HCT116 (cell line): ENCODE results near the gene S1PR4. TPM values are rescaled to one million over a fixed set of nuclear protein-coding genes. Genes with fewer than 3 reads are reported as not detected.

Experiments used
- ATAC-seq: fragments of 200-7000 bp; cut with Tn5 transposase; 2 replicates; pipeline ENCODE4 v1.9.1; 2020; ENCODE audit warnings: mild to moderate bottlenecking, moderate library complexity
- BruUV-seq: library from RNA; stranded (reverse); fragments of 400-500 nt; replicated peaks from 2 replicates; lab custom pipeline; 2021; lab: Mats Ljungman, UMichigan
- CTCF ChIA-PET: fragments of 300-600 bp; sonication (Branson Sonifier 250); formaldehyde crosslinking; loops from one replicate; lab custom pipeline; 2021; ENCODE audit warnings: antibody characterized with exemption; lab: Charles Lee
- POLR2A ChIA-PET: fragments of 300-600, 350-600 bp; sonication (Branson Sonifier 250); formaldehyde crosslinking; loops from one replicate; lab custom pipeline; 2021; ENCODE audit warnings: antibody characterized with exemption; lab: Charles Lee
- RAD21 ChIA-PET, 2 experiments: fragments of 300-600 bp; sonication (Branson Sonifier 250); formaldehyde crosslinking; loops; one replicate each; lab custom pipeline; 2023; ENCODE audit warnings: low total read pairs in 2 of 2; ENCODE audit not compliant: uncharacterized antibody in 2 of 2, unreplicated experiment in 2 of 2, low non-redundant PET in 1 of 2; lab: Charles Lee
- DNase-seq: peaks from one replicate; pipeline ENCODE4 v3.0.0-alpha.2; 2010; ENCODE audit warnings: low read depth, low spot score
- H2AFZ ChIP-seq: fragments of 200-600 bp; shearing (Covaris generic), sonication (generic); 2 replicates; pipeline ENCODE4 v1.6.1; 2017; ENCODE audit warnings: low read depth, mixed run types, mixed read lengths, antibody characterized with exemption, low read length; ENCODE audit not compliant: poor library complexity, severe bottlenecking
- H3K27ac ChIP-seq: 2 replicates; pipeline ENCODE4 v1.5.1; 2012; ENCODE audit warnings: low read depth, low read length
- H3K27me3 ChIP-seq: fragments of 200-600 bp; sonication (generic); 2 replicates; pipeline ENCODE4 v1.6.1; 2016; ENCODE audit warnings: mixed run types, low read length, mixed read lengths; ENCODE audit not compliant: insufficient read depth
- H3K36me3 ChIP-seq, 2 experiments: fragments of 200-500 bp in 1 of 2; fragments of 200-600 bp in 1 of 2; sonication (Bioruptor generic) in 1 of 2; sonication (generic) in 1 of 2; 2 replicates each; pipeline versions ENCODE4 v1.5.1 to v1.6.1; 2014 to 2016; ENCODE audit warnings: low read length in 2 of 2, inconsistent platforms in 1 of 2, mixed read lengths in 1 of 2, mixed run types in 1 of 2; ENCODE audit not compliant: insufficient read depth in 2 of 2, control insufficient read depth in 1 of 2
- H3K4me1 ChIP-seq, 2 experiments: fragments of 200-600 bp in 1 of 2; sonication (generic) in 1 of 2; 2 replicates each; pipeline versions ENCODE4 v1.5.1 to v1.6.1; 2012 to 2017; ENCODE audit warnings: low read length in 2 of 2, inconsistent platforms in 1 of 2, mild to moderate bottlenecking in 1 of 2, mixed read lengths in 1 of 2, mixed run types in 1 of 2, moderate library complexity in 1 of 2; ENCODE audit not compliant: insufficient read depth in 2 of 2, control insufficient read depth in 1 of 2
- H3K4me2 ChIP-seq: fragments of 200-600 bp; sonication (generic); 2 replicates; pipeline ENCODE4 v1.6.1; 2017; ENCODE audit warnings: mixed run types, low read length, mixed read lengths
- H3K4me3 ChIP-seq, 2 experiments: fragments of 200-600 bp in 1 of 2; sonication (generic) in 1 of 2; replicated peaks in 1 of 2; 2 replicates each; pipeline ENCODE4 v1.5.1; 2011 to 2016; ENCODE audit warnings: low read length in 2 of 2, control low read depth in 1 of 2, low read depth in 1 of 2, mild to moderate bottlenecking in 1 of 2, mixed read lengths in 1 of 2, mixed run types in 1 of 2
- H3K79me2 ChIP-seq: fragments of 200-600 bp; sonication (generic); 2 replicates; pipeline ENCODE4 v1.6.1; 2017; ENCODE audit warnings: mild to moderate bottlenecking, mixed run types, low read length, moderate library complexity, mixed read lengths; ENCODE audit not compliant: insufficient read depth
- H3K9ac ChIP-seq: fragments of 200-600 bp; sonication (generic); 2 replicates; pipeline ENCODE4 v1.6.1; 2016; ENCODE audit warnings: low read length, mixed read lengths
- H3K9me2 ChIP-seq: fragments of 200-600 bp; sonication (generic), shearing (Covaris generic); 2 replicates; pipeline ENCODE4 v1.6.1; 2017; ENCODE audit warnings: mixed run types, mild to moderate bottlenecking, moderate library complexity; ENCODE audit not compliant: insufficient read depth
- H3K9me3 ChIP-seq, 2 experiments: fragments of 200-500 bp in 1 of 2; fragments of 200-600 bp in 1 of 2; sonication (Bioruptor generic) in 1 of 2; sonication (generic) in 1 of 2; 2 replicates each; pipeline ENCODE4 v1.6.1; 2014 to 2017; ENCODE audit warnings: low read length in 2 of 2, mixed read lengths in 2 of 2, inconsistent platforms in 1 of 2, low read depth in 1 of 2, mild to moderate bottlenecking in 1 of 2, mixed run types in 1 of 2, moderate library complexity in 1 of 2; ENCODE audit not compliant: control insufficient read depth in 1 of 2, insufficient read depth in 1 of 2
- H4K20me1 ChIP-seq: fragments of 200-600 bp; sonication (generic), shearing (Covaris generic); 2 replicates; pipeline ENCODE4 v1.6.1; 2017; ENCODE audit warnings: mixed run types, mild to moderate bottlenecking, moderate library complexity; ENCODE audit not compliant: insufficient read depth
- ATF3 ChIP-seq: IDR thresholded peaks from 2 replicates; pipeline ENCODE4 v1.6.1; 2012
- CBX3 ChIP-seq: IDR thresholded peaks from 2 replicates; pipeline ENCODE4 v1.6.1; 2012; ENCODE audit warnings: low read depth
- ELF1 ChIP-seq: IDR thresholded peaks from 2 replicates; pipeline ENCODE4 v1.6.1; 2012; ENCODE audit warnings: low read depth, borderline replicate concordance
- JUND ChIP-seq: IDR thresholded peaks from 2 replicates; pipeline ENCODE4 v1.6.1; 2012
- POLR2A ChIP-seq: IDR thresholded peaks from 2 replicates; pipeline ENCODE4 v1.7.0; 2011; ENCODE audit warnings: borderline replicate concordance; ENCODE audit not compliant: insufficient read depth, insufficient read length; ENCODE audit errors: extremely low read depth
- POLR2AphosphoS5 ChIP-seq: IDR thresholded peaks from 2 replicates; pipeline ENCODE4 v1.6.1; 2011; ENCODE audit warnings: mild to moderate bottlenecking, low read depth, low read length, moderate library complexity
- RAD21 ChIP-seq: IDR thresholded peaks from 2 replicates; pipeline ENCODE4 v1.6.1; 2012; ENCODE audit warnings: low read depth, mild to moderate bottlenecking
- SIN3A ChIP-seq: IDR thresholded peaks from 2 replicates; pipeline ENCODE4 v1.6.1; 2012; ENCODE audit warnings: low read depth
- SP1 ChIP-seq: IDR thresholded peaks from 2 replicates; pipeline ENCODE4 v1.6.1; 2012; ENCODE audit warnings: low read depth
- ZBTB33 ChIP-seq: IDR thresholded peaks from 2 replicates; pipeline ENCODE4 v1.6.1; 2011; ENCODE audit warnings: mild to moderate bottlenecking, low read length, moderate library complexity; ENCODE audit not compliant: insufficient replicate concordance; ENCODE audit errors: extremely low read depth
- ZNF274 ChIP-seq: fragments of 200-500 bp; sonication (Bioruptor generic); IDR thresholded peaks from 2 replicates; pipeline ENCODE4 v1.6.1; 2014; ENCODE audit warnings: mild to moderate bottlenecking, low read depth, low read length, inconsistent platforms
- intact Hi-C: fragments of 100-400 bp; cut with micrococcal nuclease; formaldehyde crosslinking; loops from 2 replicates; pipeline ENCODE4 v1.10.0; 2022
- total RNA-seq: library from RNA; stranded (reverse); gene quantifications from one replicate; pipeline ENCODE4 v1.2.1, GENCODE V29; 2021; ENCODE audit not compliant: unreplicated experiment
- TF ChIP-seq, protein P1 (sequence below): IDR thresholded peaks from 2 replicates; pipeline ENCODE4 v1.6.1; 2012

Gene S1PR4
- total RNA-seq, 1 experiment from 2014 or later, result 0.71 TPM

DNA sequence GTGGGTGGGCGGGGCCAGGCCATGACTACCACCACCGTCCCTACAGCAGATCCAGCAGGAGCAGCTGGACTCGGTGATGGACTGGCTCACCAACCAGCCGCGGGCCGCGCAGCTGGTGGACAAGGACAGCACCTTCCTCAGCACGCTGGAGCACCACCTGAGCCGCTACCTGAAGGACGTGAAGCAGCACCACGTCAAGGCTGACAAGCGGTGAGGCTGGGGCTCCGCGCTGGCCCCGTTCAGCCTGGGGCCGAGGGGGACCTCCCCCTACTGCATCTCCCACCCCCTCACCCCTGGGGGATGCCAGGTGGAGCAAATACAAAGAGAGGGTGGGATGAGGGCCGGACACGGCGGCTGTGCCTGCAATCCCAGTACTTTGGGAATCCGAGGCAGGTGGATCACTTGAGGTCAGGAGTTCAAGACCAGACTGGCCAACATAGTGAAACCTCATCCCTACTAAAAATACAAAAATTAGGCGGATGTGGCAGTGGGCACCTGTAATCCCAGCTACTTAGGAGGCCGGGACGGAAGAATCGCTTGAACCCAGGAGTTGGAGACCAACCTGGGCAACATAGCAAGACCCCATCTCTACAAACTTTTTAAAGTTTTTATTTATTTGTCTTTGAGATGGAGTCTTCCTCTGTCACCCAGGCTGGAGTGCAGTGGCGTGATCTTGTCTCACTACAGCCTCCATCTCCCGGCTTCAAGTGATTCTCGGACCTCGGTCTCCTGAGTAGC is 27.8 kb downstream of the S1PR4 start:
- Histone ChIP-seq H3K4me1 (no peaks in the 10 kb centered on the region), H3K79me2 (no peaks in the 10 kb centered on the region), H3K27me3 (no peaks in the 10 kb centered on the region), H3K4me2 (no peak overlapping the region), H3K36me3 (peaks cover 13 to 27% of the 10 kb centered on the region in 2 experiments; a peak in 3 of 4 replicates), H3K27ac (no peak overlapping the region), H3K9ac (no peak overlapping the region), H4K20me1 (no peaks in the 10 kb centered on the region), H3K9me3 (no peaks in the 10 kb centered on the region), H3K9me2 (no peaks in the 10 kb centered on the region), H3K4me3 (no peak overlapping the region), H2AFZ (no peak overlapping the region)
- BruUV-seq, result no TSS peak
- intact Hi-C loops, result no loop called here
- ChIA-PET POLR2A (no interaction called here), CTCF (no interaction called here), RAD21 (no interaction called here)
- DNase-seq (no peak), ATAC-seq (no peak)
- TF ChIP-seq ZNF274 (no peak), ELF1 (no peak), ATF3 (no peak), POLR2A (no peak), RAD21 (no peak), SIN3A (no peak), JUND (no peak), POLR2AphosphoS5 (no peak), CBX3 (no peak), SP1 (no peak), ZBTB33 (no peak)
- TF ChIP-seq, protein P1, sequence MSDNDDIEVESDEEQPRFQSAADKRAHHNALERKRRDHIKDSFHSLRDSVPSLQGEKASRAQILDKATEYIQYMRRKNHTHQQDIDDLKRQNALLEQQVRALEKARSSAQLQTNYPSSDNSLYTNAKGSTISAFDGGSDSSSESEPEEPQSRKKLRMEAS, result no peak
